PC-3 (cell line): Measurements from ENCODE around the gene PLXNB2.

Experiments used
- CTCF ChIP-seq: fragments of 300-600 bp; sonication (generic); conservative IDR thresholded peaks from 2 replicates; pipeline ENCODE4 v1.5.1; 2017; ENCODE audit warnings: antibody characterized with exemption, low read depth, mild to moderate bottlenecking, low read length
- EZH2 ChIP-seq: fragments of 300-600 bp; sonication (generic); IDR thresholded peaks from one replicate; pipeline ENCODE4 v1.6.1; 2017; ENCODE audit warnings: antibody characterized with exemption, mild to moderate bottlenecking, low read length; ENCODE audit not compliant: unreplicated experiment
- EZH2phosphoT487 ChIP-seq: fragments of 300-600 bp; sonication (generic); IDR thresholded peaks from 2 replicates; pipeline ENCODE4 v1.6.1; 2018; ENCODE audit warnings: mild to moderate bottlenecking, antibody characterized with exemption, low read length, borderline replicate concordance

- no peak for TF ChIP-seq CTCF
- no peak for TF ChIP-seq EZH2
- TF ChIP-seq EZH2phosphoT487 = no peak
Observed at GRCh38 chr22:50316114-50317065, 8.9 kb upstream of the PLXNB2 start.
